PC-3 (cell line): ENCODE measurements around the gene PLA2G2C. TPM values are rescaled to one million over a fixed set of nuclear protein-coding genes. Genes with fewer than 3 reads are reported as not detected.

Experiments
- ATAC-seq: fragments of 200-7000 bp; cut with Tn5 transposase; 2 replicates; pipeline ENCODE4 v1.9.1; 2020; ENCODE audit warnings: mild to moderate bottlenecking, moderate library complexity
- BruUV-seq: library from RNA; stranded (reverse); fragments of 400-500 nt; replicated peaks from 2 replicates; lab custom pipeline; 2021; lab: Mats Ljungman, UMichigan
- CTCF ChIA-PET: fragments of 300-600 bp; sonication (Branson Sonifier 250); formaldehyde crosslinking; loops from one replicate; lab custom pipeline; 2022; ENCODE audit warnings: antibody characterized with exemption; lab: Charles Lee
- POLR2A ChIA-PET: fragments of 300-600 bp; sonication (Branson Sonifier 250); formaldehyde crosslinking; loops from one replicate; lab custom pipeline; 2022; ENCODE audit warnings: antibody characterized with exemption; ENCODE audit not compliant: unreplicated experiment; lab: Charles Lee
- DNase-seq: peaks from one replicate; pipeline ENCODE4 v3.0.0-alpha.2; 2015
- H2AFZ ChIP-seq: fragments of 300-600 bp; sonication (generic); 2 replicates; pipeline ENCODE4 v1.6.0; 2016; ENCODE audit warnings: antibody characterized with exemption, low read length
- H3F3A ChIP-seq: fragments of 300-600 bp; sonication (generic); one replicate; pipeline ENCODE4 v1.6.0; 2017; ENCODE audit warnings: antibody characterized with exemption, low read length, control low read depth, mild to moderate bottlenecking; ENCODE audit not compliant: unreplicated experiment
- H3K27ac ChIP-seq: fragments of 300-600 bp; sonication (generic); 2 replicates; pipeline ENCODE4 v1.5.1; 2016; ENCODE audit warnings: mild to moderate bottlenecking, low read length
- H3K27me3 ChIP-seq: fragments of 300-600 bp; sonication (generic); 2 replicates; pipeline ENCODE4 v1.6.1; 2016; ENCODE audit warnings: low read length, mixed read lengths
- H3K36me3 ChIP-seq: fragments of 300-600 bp; sonication (generic); 2 replicates; pipeline ENCODE4 v1.6.1; 2016; ENCODE audit warnings: low read depth, mixed run types, low read length, mixed read lengths
- H3K4me1 ChIP-seq: fragments of 300-600 bp; sonication (generic); 2 replicates; pipeline ENCODE4 v1.5.1; 2016; ENCODE audit warnings: low read length; ENCODE audit not compliant: insufficient read depth
- H3K4me2 ChIP-seq: fragments of 300-600 bp; sonication (generic); 2 replicates; pipeline ENCODE4 v1.6.0; 2016; ENCODE audit warnings: low read length
- H3K4me3 ChIP-seq: fragments of 300-600 bp; sonication (generic); 2 replicates; pipeline ENCODE4 v1.5.1; 2016; ENCODE audit warnings: mild to moderate bottlenecking, low read length, mixed read lengths
- H3K79me2 ChIP-seq: fragments of 300-600 bp; sonication (generic); 2 replicates; pipeline ENCODE4 v1.6.1; 2017; ENCODE audit warnings: low read length, mixed read lengths
- H3K9ac ChIP-seq: fragments of 300-600 bp; sonication (generic); 2 replicates; pipeline ENCODE4 v1.6.0; 2016; ENCODE audit warnings: mild to moderate bottlenecking, low read length
- H3K9me2 ChIP-seq: fragments of 300-600 bp; sonication (generic); replicated peaks from 2 replicates; pipeline ENCODE4 v1.6.1; 2016; ENCODE audit warnings: mixed run types, low read length, mixed read lengths
- H3K9me3 ChIP-seq: fragments of 300-600 bp; sonication (generic); 2 replicates; pipeline ENCODE4 v1.6.1; 2016; ENCODE audit warnings: low read length, mixed read lengths
- H4K20me1 ChIP-seq: fragments of 300-600 bp; sonication (generic); 2 replicates; pipeline ENCODE4 v1.6.1; 2016; ENCODE audit warnings: low read length, mixed read lengths
- CTCF ChIP-seq: fragments of 300-600 bp; sonication (generic); conservative IDR thresholded peaks from 2 replicates; pipeline ENCODE4 v1.5.1; 2017; ENCODE audit warnings: antibody characterized with exemption, low read depth, mild to moderate bottlenecking, low read length
- EZH2 ChIP-seq: fragments of 300-600 bp; sonication (generic); IDR thresholded peaks from one replicate; pipeline ENCODE4 v1.6.1; 2017; ENCODE audit warnings: antibody characterized with exemption, mild to moderate bottlenecking, low read length; ENCODE audit not compliant: unreplicated experiment
- EZH2phosphoT487 ChIP-seq: fragments of 300-600 bp; sonication (generic); IDR thresholded peaks from 2 replicates; pipeline ENCODE4 v1.6.1; 2018; ENCODE audit warnings: mild to moderate bottlenecking, antibody characterized with exemption, low read length, borderline replicate concordance
- intact Hi-C: fragments of 100-400 bp; cut with micrococcal nuclease; formaldehyde crosslinking; loops from 2 replicates; pipeline ENCODE4 v1.9.0; 2023
- total RNA-seq: library from RNA; depleted of rRNA; stranded (reverse); fragments of >200 nt; gene quantifications from 2 replicates; pipeline ENCODE4 v1.2.3, GENCODE V29; 2014

PLA2G2C gene
- total RNA-seq, 1 experiment from 2014 or later: not detected

- Histone ChIP-seq H4K20me1 (no peaks in the 10 kb centered on the region), H3K9ac (no peak overlapping the region), H3K4me2 (no peak overlapping the region), H3K27me3 (peaks cover 6% of the 10 kb centered on the region; the same call in 1 of the 2 replicates), H3K9me2 (no peaks in the 10 kb centered on the region), H2AFZ (no peak overlapping the region), H3K9me3 (no peaks in the 10 kb centered on the region), H3K4me3 (no peak overlapping the region), H3K27ac (no peak overlapping the region), H3K36me3 (no peaks in the 10 kb centered on the region), H3K79me2 (no peaks in the 10 kb centered on the region), H3K4me1 (peaks cover 13% of the 10 kb centered on the region), H3F3A (no peaks in the 10 kb centered on the region)
- intact Hi-C loops: no loop called here
- DNase-seq (no peak), ATAC-seq (no peak)
- ChIA-PET CTCF (no interaction called here), POLR2A (no interaction called here)
- TF ChIP-seq CTCF (no peak), EZH2 (no peak), EZH2phosphoT487 (no peak)
- BruUV-seq: no TSS peak
Measured at GRCh38 chr1:20120796-20121195, 65.5 kb downstream of the PLA2G2C start.

- BruUV-seq: no TSS peak
Measured at GRCh38 chr1:20119347-20119746, 67.0 kb downstream of the PLA2G2C start, which contains the start of gene PLA2G2D. Gene PLA2G2D, minus strand, starts transcription at chr1:20119536. Its CDS starts 38 bp downstream, at chr1:20119498.

More at GRCh38 chr1:20119347-20119746, 67.0 kb downstream of the PLA2G2C start, which contains the start of gene PLA2G2D:
- Histone ChIP-seq H3K4me2 (no peak within 1 kb of the TSS), H3K36me3 (no peaks in the 10 kb centered on the region), H3F3A (no peaks in the 10 kb centered on the region), H3K4me1 (peaks cover 5% of the 10 kb centered on the region), H3K9me3 (no peaks in the 10 kb centered on the region), H3K79me2 (no peaks in the 10 kb centered on the region), H3K27me3 (peaks cover 6% of the 10 kb centered on the region; the same call in 1 of the 2 replicates), H2AFZ (no peak within 1 kb of the TSS), H3K27ac (no peak within 1 kb of the TSS), H3K4me3 (no peak within 1 kb of the TSS), H4K20me1 (no peaks in the 10 kb centered on the region), H3K9ac (no peak within 1 kb of the TSS), H3K9me2 (no peaks in the 10 kb centered on the region)
- no peak for DNase-seq
- ATAC-seq: no peak
- CTCF ChIA-PET: no interaction called here
- POLR2A ChIA-PET: no interaction called here
- intact Hi-C loops: no loop called here
- TF ChIP-seq EZH2phosphoT487 (no peak), CTCF (no peak)
